Fibroblast of lung (primary cell): ENCODE results near the gene MRPL21.

Experiments
- EZH2 ChIP-seq: IDR thresholded peaks from 2 replicates; pipeline ENCODE4 v1.5.1; 2012; ENCODE audit warnings: low read length, control low read depth, mild to moderate bottlenecking; ENCODE audit errors: missing control alignments
- TF ChIP-seq, protein P1 (sequence below), 2 donors: IDR thresholded peaks in 1 of 2; conservative IDR thresholded peaks in 1 of 2; 1 replicate in 1 of 2; 2 replicates in 1 of 2; pipeline ENCODE4 v1.5.1; 2011 to 2012; ENCODE audit warnings: low read length in 2 of 2, control low read depth in 1 of 2, inconsistent platforms in 1 of 2, low read depth in 1 of 2, mild to moderate bottlenecking in 1 of 2

DNA sequence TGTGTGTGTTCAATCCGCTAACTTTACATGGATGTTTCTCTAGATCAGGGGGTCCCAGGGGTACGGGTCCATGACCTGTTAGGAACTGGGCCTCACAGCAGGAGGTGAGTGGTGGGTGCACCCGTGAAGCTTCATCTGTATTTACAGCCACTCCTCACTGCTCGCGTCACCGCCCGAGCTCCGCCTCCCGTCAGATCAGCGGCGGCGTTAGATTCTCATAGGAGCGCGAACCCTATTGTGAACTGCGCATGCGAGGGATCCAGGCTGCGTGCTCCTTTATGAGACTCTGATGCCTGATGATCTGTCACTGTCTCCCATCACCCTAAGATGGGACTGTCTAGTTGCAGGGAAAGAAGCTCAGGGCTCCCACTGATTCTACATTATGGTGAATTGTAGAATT lies 45.3 kb upstream of the MRPL21 start:
- TF ChIP-seq EZH2 = no peak
- TF ChIP-seq, protein P1, sequence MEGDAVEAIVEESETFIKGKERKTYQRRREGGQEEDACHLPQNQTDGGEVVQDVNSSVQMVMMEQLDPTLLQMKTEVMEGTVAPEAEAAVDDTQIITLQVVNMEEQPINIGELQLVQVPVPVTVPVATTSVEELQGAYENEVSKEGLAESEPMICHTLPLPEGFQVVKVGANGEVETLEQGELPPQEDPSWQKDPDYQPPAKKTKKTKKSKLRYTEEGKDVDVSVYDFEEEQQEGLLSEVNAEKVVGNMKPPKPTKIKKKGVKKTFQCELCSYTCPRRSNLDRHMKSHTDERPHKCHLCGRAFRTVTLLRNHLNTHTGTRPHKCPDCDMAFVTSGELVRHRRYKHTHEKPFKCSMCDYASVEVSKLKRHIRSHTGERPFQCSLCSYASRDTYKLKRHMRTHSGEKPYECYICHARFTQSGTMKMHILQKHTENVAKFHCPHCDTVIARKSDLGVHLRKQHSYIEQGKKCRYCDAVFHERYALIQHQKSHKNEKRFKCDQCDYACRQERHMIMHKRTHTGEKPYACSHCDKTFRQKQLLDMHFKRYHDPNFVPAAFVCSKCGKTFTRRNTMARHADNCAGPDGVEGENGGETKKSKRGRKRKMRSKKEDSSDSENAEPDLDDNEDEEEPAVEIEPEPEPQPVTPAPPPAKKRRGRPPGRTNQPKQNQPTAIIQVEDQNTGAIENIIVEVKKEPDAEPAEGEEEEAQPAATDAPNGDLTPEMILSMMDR (conservative IDR thresholded peaks at IDR 0.05 in 1 of 2, IDR thresholded peaks at IDR 0.05 in 1 of 2; ENCODE audit: low read depth in 1 of 2, low read length in 2 of 2) = no peak
